CD4-positive, alpha-beta T cell treated with Interleukin-15 for 4 hours (primary cell): ENCODE data around the gene ADK.
"Not testable (repeated sequence)": the region's sequence is repeated elsewhere in the genome, so short reads cannot be mapped to it uniquely, and the experiment has no call there.

Experiments used
- DNase-seq: peaks from one replicate; pipeline ENCODE4 v3.0.0-alpha.2; 2020; ENCODE audit warnings: low spot score

The ADK gene

DNA sequence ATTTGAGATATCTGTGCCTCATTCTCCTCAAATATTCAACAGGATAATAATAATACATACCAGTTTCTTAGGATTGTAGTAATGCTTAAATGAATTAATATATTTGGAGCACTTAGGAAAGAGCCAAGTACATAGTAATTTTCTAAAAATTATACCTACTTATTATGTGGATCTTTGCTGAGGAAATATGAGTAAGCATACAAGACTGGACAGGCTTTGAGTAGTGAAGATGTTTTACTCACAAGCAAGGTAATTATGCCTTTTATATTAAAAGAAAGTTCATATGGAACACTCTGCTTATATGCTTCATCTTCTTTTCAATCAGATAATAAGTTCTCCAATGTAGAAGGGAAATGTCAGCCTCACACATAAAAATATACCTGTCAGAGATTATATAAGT lies 337.9 kb downstream of the ADK start:
- DNase-seq, result no peak

DNA sequence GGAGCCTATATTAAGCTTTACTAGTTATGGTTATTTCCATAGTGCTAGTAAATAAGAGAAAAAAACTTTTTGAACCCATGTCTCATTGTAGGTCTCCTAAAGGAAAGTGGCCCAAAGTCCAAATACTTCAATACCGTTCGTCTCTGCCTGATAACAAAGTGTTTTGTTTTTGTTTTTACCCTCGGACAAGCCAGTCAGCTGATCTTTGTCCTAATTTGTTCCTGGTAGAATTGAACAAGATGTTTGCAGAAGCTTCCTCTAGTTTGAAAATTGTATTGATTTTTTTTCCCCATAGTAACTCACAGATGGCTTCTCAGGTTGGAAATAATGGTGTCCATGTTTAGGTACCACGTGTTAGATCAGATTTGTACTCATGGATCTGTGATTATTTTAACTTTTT lies 339.5 kb downstream of the ADK start:
- DNase-seq, result no peak

DNA sequence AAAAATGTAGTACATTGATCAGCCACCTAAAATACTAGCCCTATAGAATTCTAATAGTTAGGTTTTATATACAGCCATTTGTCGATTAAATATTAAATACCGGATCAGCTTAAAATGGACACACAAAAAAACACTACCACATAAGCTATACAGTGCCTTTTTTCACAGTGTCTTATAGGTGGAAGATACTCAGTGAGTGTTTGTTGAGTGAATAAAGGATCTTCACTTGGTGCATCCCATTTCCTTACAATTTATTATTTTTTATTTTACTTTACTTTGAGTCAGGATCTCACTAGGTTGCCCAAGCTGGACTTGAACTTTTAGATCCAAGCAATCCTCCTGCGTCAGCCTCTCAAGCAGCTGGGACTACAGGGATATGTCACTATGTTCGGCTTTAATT lies 340.0 kb downstream of the ADK start:
- DNase-seq, result no peak

DNA sequence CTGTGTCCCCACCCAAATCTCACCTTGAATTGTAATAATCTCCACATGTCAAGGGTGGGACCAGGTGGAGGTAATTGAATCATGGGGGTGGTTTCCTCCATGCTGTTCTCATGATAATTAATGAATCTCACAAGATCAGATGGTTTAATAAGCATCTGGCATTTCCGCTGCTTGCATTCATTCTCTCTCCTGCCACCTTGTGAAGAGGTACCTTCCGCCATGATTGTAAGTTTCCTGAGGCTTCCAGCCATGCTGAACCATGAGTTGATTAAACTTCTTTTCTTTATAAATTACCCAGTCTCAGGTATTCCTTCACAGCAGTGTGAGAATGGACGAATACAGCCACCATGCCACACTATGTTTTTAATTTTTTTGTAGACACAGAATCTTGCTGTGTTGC lies 345.3 kb downstream of the ADK start:
- DNase-seq, result not testable (repeated sequence)

DNA sequence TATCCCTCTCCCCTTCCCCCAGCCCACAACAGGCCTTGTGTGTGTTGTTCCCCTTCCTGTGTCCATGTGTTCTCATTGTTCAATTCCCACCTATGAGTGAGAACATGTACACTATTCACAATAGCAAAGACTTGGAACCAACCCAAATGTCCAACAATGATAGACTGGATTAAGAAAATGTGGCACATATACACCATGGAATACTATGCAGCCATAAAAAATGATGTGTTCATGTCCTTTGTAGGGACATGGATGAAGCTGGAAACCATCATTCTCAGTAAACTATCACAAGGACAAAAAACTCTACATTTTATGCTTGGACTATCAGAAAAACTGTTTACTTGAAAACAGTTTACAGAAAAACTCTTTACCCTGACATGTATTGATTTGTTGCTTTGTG lies 347.6 kb downstream of the ADK start:
- not testable (repeated sequence) for DNase-seq

DNA sequence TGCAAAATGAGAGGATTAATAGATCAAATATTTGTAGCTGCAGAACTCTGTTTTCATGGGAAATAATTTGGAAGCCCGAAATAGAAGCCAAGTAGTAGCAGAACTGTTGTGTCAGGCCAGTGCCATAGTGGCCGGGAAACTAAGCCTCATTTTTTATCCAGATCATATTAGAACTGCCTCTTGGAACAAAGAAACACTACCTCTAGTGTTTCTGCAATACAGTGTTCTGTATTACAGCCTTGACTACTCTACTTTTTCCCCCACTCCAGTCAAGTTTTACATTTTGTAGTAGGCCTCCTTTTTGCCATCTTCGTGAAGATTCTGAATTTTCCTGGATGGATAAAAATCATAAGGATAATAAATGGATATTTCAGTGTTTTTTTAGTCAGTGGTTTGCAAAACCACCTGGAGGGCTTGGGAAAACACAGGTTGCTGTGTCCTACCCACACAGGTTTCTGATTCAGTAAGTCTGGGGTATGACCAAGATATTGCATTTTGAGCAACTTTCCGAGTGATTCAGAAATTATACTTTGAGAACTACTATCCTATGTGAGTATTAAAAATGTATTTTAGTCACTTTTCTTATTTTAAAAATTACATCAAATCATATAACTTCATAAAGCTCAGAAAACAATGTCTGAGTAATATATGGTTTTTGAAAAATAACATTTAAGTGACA lies 349.1 kb downstream of the ADK start:
- no peak for DNase-seq

DNA sequence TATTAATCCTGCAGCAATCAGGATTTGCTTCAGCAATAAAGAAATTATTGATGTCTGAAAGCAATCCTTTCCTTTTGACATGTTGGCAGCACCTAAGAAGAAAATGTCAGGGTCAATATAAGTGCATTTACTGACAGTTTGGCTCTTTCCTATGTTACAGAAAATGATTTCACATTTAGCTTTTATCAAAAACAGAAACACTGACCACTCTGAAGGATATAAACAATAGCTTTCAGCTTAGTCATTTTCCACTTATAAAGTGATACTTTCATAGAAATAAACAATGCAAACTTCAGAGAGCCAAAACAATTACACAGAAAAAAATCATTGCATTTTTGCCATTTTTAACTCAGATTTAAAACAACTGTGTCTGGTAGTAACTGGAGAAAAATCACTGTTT lies 349.8 kb downstream of the ADK start:
- DNase-seq, result no peak

DNA sequence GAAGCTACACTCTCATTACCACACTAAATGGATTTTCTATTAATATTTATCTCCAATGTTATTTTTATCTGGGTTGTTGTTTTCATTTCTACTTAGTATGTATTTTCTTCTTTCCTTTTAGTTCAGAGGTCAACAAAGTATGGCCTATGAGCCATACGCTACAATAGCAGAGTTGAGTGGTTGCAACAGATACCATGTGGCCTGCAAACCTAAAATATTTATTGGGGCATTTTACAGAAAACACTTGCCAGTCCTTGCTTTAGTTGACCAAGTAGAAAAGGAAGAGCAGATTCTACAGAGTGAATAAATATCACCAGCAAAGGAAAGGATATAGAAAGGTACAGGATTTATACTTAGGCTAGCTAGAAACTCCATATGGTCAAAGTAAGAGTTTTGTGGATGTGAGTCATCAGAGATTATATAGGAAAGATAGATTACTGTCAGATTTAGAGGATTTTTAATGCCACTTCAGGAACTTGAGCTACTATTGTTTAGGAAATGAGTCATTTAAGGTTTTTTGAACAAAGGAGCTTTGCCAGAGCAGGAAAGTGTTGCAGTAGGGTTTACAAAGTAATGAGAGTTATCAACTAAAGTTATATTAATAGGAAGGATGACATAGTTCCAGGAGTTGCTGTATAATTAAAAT lies 352.1 kb downstream of the ADK start:
- DNase-seq, result peak; percentile 2

DNA sequence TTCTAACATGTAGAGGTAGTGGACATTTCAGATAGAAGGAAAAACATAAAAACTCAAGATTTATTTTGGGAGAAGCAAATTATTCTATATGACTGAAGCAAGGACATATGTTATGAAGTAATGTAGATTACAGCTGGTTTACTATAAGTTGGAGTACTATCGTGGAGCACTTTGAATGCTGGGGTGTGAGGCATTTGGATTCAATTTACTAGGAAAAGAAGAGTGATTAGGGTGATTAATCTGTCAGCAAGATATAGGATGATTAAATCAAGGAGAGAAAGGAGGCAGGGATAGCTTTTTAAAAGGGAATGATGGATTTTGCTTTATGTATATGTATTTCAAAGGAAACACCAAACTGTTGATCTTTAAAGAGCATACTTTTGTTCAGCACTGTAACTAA lies 356.9 kb downstream of the ADK start:
- no peak for DNase-seq

DNA sequence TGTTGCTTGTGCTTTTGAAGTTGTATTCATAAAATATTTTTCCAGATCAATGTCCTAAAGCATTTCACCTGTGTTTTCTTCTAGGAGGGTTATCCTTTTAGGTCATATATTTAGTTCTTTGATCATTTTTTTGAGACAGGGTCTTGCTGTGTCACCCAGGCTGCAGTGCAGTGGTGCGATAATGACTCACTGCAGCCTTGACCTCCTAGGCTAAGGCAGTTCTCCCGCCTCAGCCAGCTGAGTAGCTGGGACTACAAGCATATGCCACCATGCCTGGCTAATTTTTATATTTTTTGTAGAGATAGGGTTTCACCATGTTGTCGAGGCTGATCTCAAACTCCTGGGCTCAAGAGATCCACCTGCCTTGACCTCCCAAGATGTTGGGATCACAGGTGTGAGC lies 359.6 kb downstream of the ADK start:
- DNase-seq, result no peak

DNA sequence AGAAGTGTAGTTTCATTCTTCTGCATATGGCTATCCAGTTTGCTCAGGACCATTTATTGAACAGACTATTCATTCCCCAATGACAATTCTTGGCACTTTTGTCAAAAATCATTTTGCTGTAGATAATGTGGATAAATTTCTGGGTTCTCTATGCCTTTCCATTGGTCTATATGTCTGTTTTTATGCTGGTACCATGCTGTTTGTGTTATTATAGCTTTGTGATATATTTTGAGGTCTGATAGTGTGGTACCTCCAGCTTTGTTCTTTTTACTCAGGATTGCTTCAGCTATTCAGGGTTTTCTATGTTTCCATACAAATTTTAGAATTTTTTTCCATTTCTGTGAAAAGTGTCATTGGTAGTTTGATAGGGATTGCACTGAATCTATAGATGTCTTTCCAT lies 360.0 kb downstream of the ADK start:
- DNase-seq, result no peak

DNA sequence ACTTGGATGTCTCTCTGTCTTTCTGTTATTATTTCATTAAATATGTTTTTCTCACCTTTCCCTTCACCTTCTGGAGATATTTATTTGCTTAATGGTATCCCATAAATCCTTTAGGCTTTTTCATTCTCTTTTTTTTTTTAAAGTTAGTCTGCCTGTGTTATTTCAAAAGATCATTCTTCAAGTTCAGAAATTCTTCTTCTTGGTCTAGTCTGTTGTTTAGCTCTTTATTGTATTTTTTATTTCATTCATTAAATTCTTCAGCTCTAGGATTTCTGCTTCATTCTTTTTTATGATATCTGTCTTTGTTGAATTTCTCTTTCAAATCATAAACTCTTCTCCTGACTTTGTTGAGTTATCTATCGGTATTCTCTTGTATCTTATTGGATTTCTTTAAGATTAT lies 363.3 kb downstream of the ADK start:
- DNase-seq, result no peak

DNA sequence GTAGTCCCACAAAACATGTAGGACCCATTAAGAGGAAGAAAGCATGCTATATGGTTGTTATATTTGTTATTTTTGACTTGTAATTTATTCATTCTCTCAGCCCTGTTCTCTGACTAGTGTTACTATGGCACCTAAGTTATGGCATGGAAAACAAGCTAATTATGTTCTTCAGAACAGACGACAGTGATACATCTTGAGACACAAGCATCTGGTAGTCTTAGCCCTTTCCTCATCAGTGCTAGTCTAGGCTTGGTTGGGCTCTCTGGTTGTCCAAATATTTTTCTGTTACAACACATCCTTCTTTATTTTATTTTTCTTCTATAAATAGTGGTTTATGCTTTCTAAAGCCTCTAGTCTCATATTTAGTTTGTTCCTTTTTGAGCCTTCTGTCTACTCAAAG lies 367.0 kb downstream of the ADK start:
- DNase-seq, result no peak

DNA sequence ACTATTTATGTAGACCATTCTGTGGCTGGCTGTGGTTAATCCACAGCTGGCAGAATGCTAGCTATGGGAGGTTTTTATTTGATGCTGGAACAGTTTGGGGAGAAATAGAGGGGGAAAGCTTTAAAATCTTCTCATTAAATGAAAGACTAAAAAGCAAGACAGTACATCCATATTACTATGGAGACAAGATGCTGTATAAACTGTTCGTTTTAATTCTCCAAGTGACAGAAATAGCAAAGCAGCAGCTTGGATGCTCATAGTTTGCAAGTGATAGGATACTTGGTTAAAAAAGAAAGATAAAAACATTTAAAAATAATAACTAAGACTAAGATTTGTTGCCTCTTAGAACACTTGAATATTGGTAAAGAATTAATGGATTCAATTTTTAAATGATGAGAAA lies 370.5 kb downstream of the ADK start:
- no peak for DNase-seq

DNA sequence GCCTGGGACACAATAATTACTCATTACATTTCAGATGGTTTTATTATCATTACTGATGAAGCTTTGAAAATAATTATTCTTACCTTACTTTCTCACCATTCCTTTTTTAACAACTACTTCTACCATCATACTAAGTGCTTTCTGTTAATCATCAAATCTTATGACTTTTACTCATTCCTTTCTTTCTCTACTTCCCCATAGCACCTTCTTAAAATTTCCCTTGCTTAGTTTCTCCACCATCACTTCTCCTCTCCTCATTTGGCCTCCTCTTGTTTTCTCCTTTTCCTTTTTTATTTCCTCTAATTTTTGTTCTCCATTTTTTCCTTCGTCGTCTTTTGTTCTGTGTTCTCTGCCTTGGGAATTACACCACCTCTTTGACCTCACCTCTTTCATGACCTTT lies 372.2 kb downstream of the ADK start:
- DNase-seq, result no peak

DNA sequence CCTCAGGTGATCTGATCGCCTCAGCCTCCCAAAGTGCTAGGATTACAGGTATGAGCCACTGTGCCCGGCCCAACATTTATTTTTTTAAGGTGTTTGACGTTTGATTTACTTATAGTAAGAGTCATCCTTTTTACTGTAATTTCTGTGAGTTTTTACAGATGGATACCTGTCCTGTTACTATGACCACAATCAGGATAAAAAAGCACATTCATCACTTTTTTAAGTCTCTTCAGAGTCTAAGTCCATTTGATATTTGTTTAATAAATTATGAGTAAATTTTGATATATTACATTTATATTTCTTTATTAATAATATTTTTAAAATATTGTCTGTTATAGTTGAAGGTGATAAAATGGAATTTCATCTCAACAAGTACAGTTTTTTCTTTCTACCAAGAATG lies 374.9 kb downstream of the ADK start:
- DNase-seq, result no peak

DNA sequence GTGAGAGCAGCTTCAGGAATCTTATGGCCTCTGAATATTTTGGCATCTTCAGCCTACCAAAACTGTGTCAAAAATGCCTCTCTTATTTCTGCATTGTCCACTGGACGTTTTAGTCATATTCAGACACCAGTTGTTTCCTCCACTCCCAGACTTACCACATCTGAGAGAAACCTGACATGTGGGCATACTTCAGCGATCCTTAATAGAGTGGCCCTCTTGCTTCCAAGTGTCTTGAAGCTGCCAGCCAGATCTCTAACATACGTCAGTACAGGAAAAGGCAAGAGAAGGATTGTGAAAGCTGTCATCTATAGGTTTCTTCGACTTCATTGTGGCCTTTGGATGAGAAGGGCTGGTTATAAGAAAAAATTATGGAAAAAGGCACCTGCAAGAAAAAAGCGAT lies 376.6 kb downstream of the ADK start:
- DNase-seq, result not testable (repeated sequence)

DNA sequence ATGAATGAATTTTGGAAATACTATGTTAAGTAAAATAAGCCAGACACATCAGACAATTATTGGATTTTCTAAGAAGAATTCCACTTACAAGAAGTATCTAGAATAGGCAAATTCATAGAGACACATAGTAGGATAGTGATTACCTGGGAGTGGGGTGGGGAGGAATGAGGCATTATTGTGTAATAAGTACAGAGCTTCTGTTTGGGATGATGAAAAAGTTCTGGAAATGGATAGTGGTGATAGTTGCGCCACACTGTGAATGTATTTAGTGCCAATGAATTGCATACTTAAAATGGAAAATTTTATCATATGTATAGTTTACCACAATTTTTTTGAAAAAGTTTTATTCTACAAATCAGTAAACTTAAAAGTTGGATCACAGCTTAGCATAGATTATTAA lies 378.2 kb downstream of the ADK start:
- DNase-seq, result no peak

DNA sequence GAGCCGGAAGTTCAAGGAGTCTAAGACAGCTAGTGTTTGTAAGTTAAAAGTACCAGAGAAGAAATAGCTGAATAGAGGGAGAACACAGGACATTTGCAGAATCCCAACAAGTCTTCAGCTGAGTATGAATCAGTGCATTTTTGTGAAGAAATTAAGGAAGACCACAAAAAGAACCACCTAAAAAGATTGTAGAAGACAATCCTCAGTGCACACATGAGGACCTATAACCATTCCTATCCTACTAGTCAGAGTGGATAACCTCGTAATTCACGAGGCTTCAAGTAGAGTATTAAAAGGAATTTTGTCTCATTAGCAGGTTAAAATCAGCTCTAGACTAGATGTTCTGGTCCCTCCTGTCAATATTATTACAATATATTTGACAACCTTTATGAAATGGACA lies 380.0 kb downstream of the ADK start:
- DNase-seq, result no peak

DNA sequence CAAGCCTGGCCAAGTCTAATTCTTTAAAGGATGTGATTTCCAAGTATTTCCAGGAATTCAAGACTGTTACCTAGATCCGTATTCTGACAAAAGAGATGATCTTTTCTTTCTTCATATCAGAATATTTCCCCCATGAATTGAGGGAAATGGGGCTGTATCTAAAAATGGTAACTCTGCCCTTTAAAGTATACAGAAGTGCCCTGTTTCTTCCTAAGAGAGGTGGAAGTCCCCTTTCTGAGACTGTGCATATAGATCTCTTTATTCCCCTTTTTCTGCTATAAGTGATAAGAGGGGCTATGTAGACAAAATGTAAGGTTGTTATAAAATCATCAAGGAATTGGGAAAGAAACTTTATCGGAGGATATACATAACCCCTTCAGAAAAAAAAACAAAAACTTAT lies 388.3 kb downstream of the ADK start:
- no peak for DNase-seq

DNA sequence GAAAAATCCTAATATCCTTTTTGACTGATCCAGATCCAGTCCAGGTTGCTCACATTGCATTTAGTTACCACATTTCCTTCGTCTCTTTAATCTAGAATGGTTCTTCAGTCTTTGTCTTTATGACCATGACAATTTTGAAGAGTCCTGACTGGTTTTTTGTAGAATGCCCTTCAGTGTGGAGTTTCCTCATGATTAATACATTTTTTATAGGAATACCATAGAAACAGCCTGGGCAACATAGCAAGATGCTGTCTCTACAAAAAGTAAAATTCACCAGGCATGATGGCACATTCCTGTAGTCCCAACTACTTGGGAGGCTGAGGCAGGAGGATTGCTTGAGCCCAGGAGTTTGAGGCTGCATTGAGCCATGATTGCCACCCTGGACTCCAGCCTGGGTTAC lies 390.4 kb downstream of the ADK start:
- no peak for DNase-seq

DNA sequence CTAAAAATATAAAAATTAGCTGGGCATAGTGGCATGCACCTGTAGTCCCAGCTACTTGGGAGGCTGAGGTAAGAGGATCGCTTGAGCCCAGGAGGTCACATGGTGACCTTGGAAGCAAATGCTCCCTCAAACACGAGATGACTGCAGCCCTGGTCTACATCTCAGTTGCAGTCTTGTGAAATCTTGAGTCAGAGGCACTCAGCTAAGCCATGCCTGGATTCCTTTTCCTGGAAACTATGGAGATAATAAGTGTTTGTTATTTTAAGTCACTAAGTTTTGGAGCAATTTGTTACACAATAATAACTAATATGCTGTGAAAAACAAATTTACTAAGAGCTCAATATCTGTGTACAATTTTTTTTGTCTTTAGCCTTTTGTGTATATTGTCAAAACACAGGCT lies 391.1 kb downstream of the ADK start:
- DNase-seq, result no peak

DNA sequence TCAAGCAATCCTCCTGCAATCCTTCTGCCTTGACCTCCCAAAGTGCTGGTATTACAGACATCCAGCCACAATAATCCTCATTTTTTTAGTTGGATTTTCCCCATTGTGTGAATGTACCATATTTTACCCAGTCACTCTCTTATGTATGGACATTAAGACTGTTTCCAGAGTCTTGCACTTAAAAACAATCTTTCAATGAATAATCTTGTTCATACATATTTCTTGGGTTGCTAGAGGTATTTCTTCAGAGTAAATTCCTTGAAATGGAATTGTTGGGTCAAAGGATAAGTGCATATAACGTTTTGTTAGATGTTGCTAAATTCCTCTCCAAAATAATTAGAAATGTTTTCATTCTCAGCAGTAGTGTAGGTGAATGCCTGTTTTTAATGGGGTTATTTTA lies 392.3 kb downstream of the ADK start:
- no peak for DNase-seq

DNA sequence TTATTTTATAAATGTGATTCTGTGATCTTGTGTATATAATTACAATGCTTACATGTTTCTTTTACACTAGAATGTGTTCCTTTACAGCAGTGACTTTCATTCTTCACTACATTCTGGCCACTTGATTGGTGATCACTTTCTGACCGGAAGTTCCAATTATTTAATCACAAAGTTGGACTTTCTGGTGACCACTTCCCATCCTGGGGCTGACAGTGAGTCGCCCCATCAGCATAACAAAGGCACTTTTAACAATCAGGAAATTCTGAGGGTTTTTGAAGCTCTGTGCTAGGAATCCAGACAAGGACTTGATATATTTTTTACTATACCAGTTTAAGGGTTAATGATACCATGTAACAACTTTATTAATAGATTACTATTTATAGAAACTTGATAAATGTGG lies 393.1 kb downstream of the ADK start:
- no peak for DNase-seq
